Upper lobe of left lung (tissue), 6 donors: ENCODE measurements around the gene MMP15. TPM values are rescaled to one million over a fixed set of nuclear protein-coding genes. Genes with fewer than 3 reads are reported as not detected.

Source experiments
- ATAC-seq, 2 donors: fragments of 200-7000 bp; cut with Tn5 transposase; one replicate each; pipeline ENCODE4 v1.9.1; 2022; ENCODE audit warnings: mild to moderate bottlenecking in 2 of 2, moderate library complexity in 2 of 2; ENCODE audit not compliant: low FRiP score in 2 of 2
- DNase-seq, 2 donors: peaks; one replicate each; pipeline ENCODE4 v3.0.0-alpha.2; 2019 to 2020
- H3K27ac ChIP-seq, 4 donors: fragments of 200-600 bp; sonication (generic); one replicate each; pipeline ENCODE4 v1.5.1; 2016 to 2019
- H3K27me3 ChIP-seq, 4 donors: fragments of 200-600 bp; sonication (generic); one replicate each; pipeline ENCODE4 v1.5.1; 2017 to 2019
- H3K36me3 ChIP-seq, 4 donors: fragments of 200-600 bp; sonication (generic); one replicate each; pipeline ENCODE4 v1.5.1; 2016 to 2019
- H3K4me1 ChIP-seq, 4 donors: fragments of 200-600 bp; sonication (generic); one replicate each; pipeline ENCODE4 v1.5.1; 2018 to 2019
- H3K4me3 ChIP-seq, 4 donors: fragments of 200-600 bp; sonication (generic); one replicate each; pipeline ENCODE4 v1.5.1; 2017 to 2019; ENCODE audit warnings: mild to moderate bottlenecking in 2 of 4, moderate library complexity in 1 of 4
- H3K9me3 ChIP-seq, 4 donors: fragments of 200-600 bp; sonication (generic); one replicate each; pipeline ENCODE4 v1.5.1; 2018 to 2019
- CTCF ChIP-seq, 6 experiments: fragments of 450-650 bp in 4 of 6; fragments of 200-600 bp in 2 of 6; sonication (generic) in 2 of 6; IDR thresholded peaks; one replicate each; pipeline ENCODE4 v1.5.1; 2016 to 2019; ENCODE audit warnings: antibody characterized with exemption in 6 of 6
- EP300 ChIP-seq, 4 donors: sonication (generic); formaldehyde crosslinking; IDR thresholded peaks; one replicate each; pipeline ENCODE4 v1.5.1; 2017; ENCODE audit warnings: antibody characterized with exemption in 4 of 4, control low read depth in 2 of 4
- POLR2A ChIP-seq, 4 donors: fragments of 450-650 bp; IDR thresholded peaks; one replicate each; pipeline ENCODE4 v1.5.1; 2016 to 2017; ENCODE audit warnings: antibody characterized with exemption in 4 of 4, mild to moderate bottlenecking in 2 of 4
- POLR2AphosphoS5 ChIP-seq, 2 donors: sonication (generic); formaldehyde crosslinking; IDR thresholded peaks; one replicate each; pipeline ENCODE4 v1.5.1; 2017; ENCODE audit warnings: antibody characterized with exemption in 2 of 2
- WGBS, 2 donors: methylation state at CpG; one replicate each; pipeline ENCODE4 v1.1.5; 2017 to 2018; 5-methylcytosine and 5-hydroxymethylcytosine counted together
- total RNA-seq, 6 donors: library from RNA; depleted of rRNA in 4 of 6; stranded (reverse); fragments of >200 nt in 4 of 6; gene quantifications; one replicate each; pipeline versions ENCODE4 v1.1.0 to v1.2.1, GENCODE V29; 2016 to 2021
- donor health status: DM: no; HTN: no; CAD: no; lungs with moderate emphysema.
- donor health status: DM: no; HTN: yes; CAD: no; lungs with severe emphysema.

Gene MMP15
- total RNA-seq, 6 donors from 2014 or later = 14.7 to 30.5 (median 25.3) TPM

GRCh38 chr16:57998486-57998885 lies 27.1 kb upstream of the MMP15 start:
- peak in 1 of 2 donors; percentile 38 for ATAC-seq
- Histone ChIP-seq H3K4me3 (no peak overlapping the region), H3K9me3 (no peaks in the 10 kb centered on the region), H3K27ac (peak overlapping the region; percentile 91 to 94 (median 92)), H3K36me3 (peaks cover 13 to 54% (median 34%) of the 10 kb centered on the region in 4 donors), H3K4me1 (peaks cover 45 to 84% (median 55%) of the 10 kb centered on the region in 4 donors), H3K27me3 (no peaks in the 10 kb centered on the region)
- WGBS, 2 donors = 39 to 45% methylated on average over 5 to 7 of the region's 8 CpGs
- TF ChIP-seq POLR2AphosphoS5 (IDR thresholded peaks at IDR 0.05) (no peak), POLR2A (IDR thresholded peaks at IDR 0.05) (no peak), CTCF (IDR thresholded peaks at IDR 0.05) (no peak), EP300 (IDR thresholded peaks at IDR 0.05) (no peak)
- peak; percentile 82 to 87 for DNase-seq

GRCh38 chr16:57998992-57999365 lies 26.6 kb upstream of the MMP15 start:
- Histone ChIP-seq H3K27me3 (no peaks in the 10 kb centered on the region), H3K27ac (peak overlapping the region; percentile 91 to 94 (median 92)), H3K9me3 (no peaks in the 10 kb centered on the region), H3K4me3 (peak overlapping the region in 2 of 4 donors; percentile 70 to 82), H3K4me1 (peaks cover 43 to 79% (median 50%) of the 10 kb centered on the region in 4 donors), H3K36me3 (peaks cover 13 to 52% (median 34%) of the 10 kb centered on the region in 4 donors)
- TF ChIP-seq POLR2A (IDR thresholded peaks at IDR 0.05) (no peak), EP300 (IDR thresholded peaks at IDR 0.05) (no peak), POLR2AphosphoS5 (IDR thresholded peaks at IDR 0.05) (no peak), CTCF (IDR thresholded peaks at IDR 0.05) (no peak)
- 69 to 86% methylated on average over 3 of the region's 3 CpGs for WGBS, 2 donors
- DNase-seq = no peak
- no peak for ATAC-seq

GRCh38 chr16:57999366-57999970 lies 26.1 kb upstream of the MMP15 start:
- Histone ChIP-seq H3K27ac (peak overlapping the region; percentile 91 to 94 (median 92)), H3K4me3 (peak overlapping the region; percentile 49 to 92 (median 76)), H3K27me3 (no peaks in the 10 kb centered on the region), H3K9me3 (no peaks in the 10 kb centered on the region), H3K4me1 (peaks cover 38 to 75% (median 46%) of the 10 kb centered on the region in 4 donors), H3K36me3 (peaks cover 13 to 51% (median 34%) of the 10 kb centered on the region in 4 donors)
- TF ChIP-seq EP300 (IDR thresholded peaks at IDR 0.05) = no peak
- TF ChIP-seq POLR2AphosphoS5 (IDR thresholded peaks at IDR 0.05) = no peak
- TF ChIP-seq CTCF (IDR thresholded peaks at IDR 0.05) = no peak
- TF ChIP-seq POLR2A (IDR thresholded peaks at IDR 0.05) = peak in 1 of 4 donors; percentile 25
- 0 to 16% methylated on average over 6 of the region's 6 CpGs for WGBS, 2 donors
- no peak for DNase-seq
- ATAC-seq = no peak

GRCh38 chr16:57999971-58000705 lies 25.4 kb upstream of the MMP15 start, which contains the start of gene ZNF319:
Gene ZNF319, minus strand, starts transcription at chr16:58000672. Its CDS starts 2,407 bp downstream, at chr16:57998265.
- ATAC-seq = peak in 1 of 2 donors; percentile 4
- peak within 1 kb of the TSS; percentile 70 to 92 (median 80) for H3K4me3 ChIP-seq
- H3K9me3 ChIP-seq = no peaks in the 10 kb centered on the region
- WGBS, 2 donors = 0 to 5% methylated on average over 8 to 15 of the region's 95 CpGs
- no peak for DNase-seq
- H3K4me1 ChIP-seq = peaks cover 36 to 72% (median 44%) of the 10 kb centered on the region in 4 donors
- TF ChIP-seq CTCF (IDR thresholded peaks at IDR 0.05) (no peak), POLR2A (IDR thresholded peaks at IDR 0.05) (peak in 1 of 4 donors; percentile 45)
- H3K27me3 ChIP-seq = no peaks in the 10 kb centered on the region
- H3K27ac ChIP-seq = peak within 1 kb of the TSS; percentile 91 to 94 (median 92)
- H3K36me3 ChIP-seq = peaks cover 13 to 47% (median 34%) of the 10 kb centered on the region in 4 donors
